ENCODE results near the gene CTIF.

The CTIF gene

GRCh38 chr18:48534364-48534763, 4.5 kb upstream of the CTIF start:
- no peak for DNase-seq

- DNase-seq = no peak
These were observed 2.9 kb upstream of the CTIF start for GRCh38 chr18:48535956-48536355.

GRCh38 chr18:48536516-48536915, 2.3 kb upstream of the CTIF start:
- no peak for DNase-seq

GRCh38 chr18:48539406-48540250, 797 bp downstream of the CTIF start:
- peak; percentile 5 for DNase-seq

GRCh38 chr18:48540251-48541025, 1.6 kb downstream of the CTIF start:
- DNase-seq = peak; percentile 27

GRCh38 chr18:48541026-48541746, 2.4 kb downstream of the CTIF start:
- no peak for DNase-seq

GRCh38 chr18:48541747-48542400, 3.0 kb downstream of the CTIF start:
- no peak for DNase-seq

- DNase-seq = no peak
These were observed 3.8 kb downstream of the CTIF start for GRCh38 chr18:48542513-48543181.

GRCh38 chr18:48543228-48543627, 4.4 kb downstream of the CTIF start:
- peak; percentile 16 for DNase-seq

GRCh38 chr18:48544116-48544515, 5.3 kb downstream of the CTIF start:
- DNase-seq = no peak

GRCh38 chr18:48544661-48545415, 6.0 kb downstream of the CTIF start:
- no peak for DNase-seq

GRCh38 chr18:48545757-48546321, 7.0 kb downstream of the CTIF start:
- DNase-seq = no peak

GRCh38 chr18:48546396-48546795, 7.6 kb downstream of the CTIF start:
- DNase-seq = no peak

GRCh38 chr18:48547531-48547981, 8.7 kb downstream of the CTIF start:
- no peak for DNase-seq

GRCh38 chr18:48548011-48548771, 9.4 kb downstream of the CTIF start:
- DNase-seq = no peak

GRCh38 chr18:48548921-48549320, 10.1 kb downstream of the CTIF start:
- DNase-seq = no peak

GRCh38 chr18:48550101-48550729, 11.4 kb downstream of the CTIF start:
- DNase-seq = no peak

- no peak for DNase-seq
These were observed 12.3 kb downstream of the CTIF start for GRCh38 chr18:48551100-48551499.

GRCh38 chr18:48552130-48552529, 13.3 kb downstream of the CTIF start:
- no peak for DNase-seq

- no peak for DNase-seq
These were observed 14.4 kb downstream of the CTIF start for GRCh38 chr18:48553236-48553635.
